ENCODE results near the gene ACBD4. TPM values are rescaled to one million over a fixed set of nuclear protein-coding genes. Genes with fewer than 3 reads are reported as not detected.

ACBD4 gene
- total RNA-seq, 1 experiment from 2014 or later = 1.7 TPM

- in situ Hi-C loops (cut with HindIII; ENCODE audit: low pct_unique_long_range_greater_than_20kb, low sequenced_read_pairs) = no loop called here
- peak; percentile 100 for DNase-seq (ENCODE audit: low read depth, low spot score)
These were observed 26.0 kb downstream of the ACBD4 start, which contains the start of gene HEXIM2 for GRCh38 chr17:45161288-45162024. TSS of gene HEXIM2 (plus strand) at chr17:45161875. CDS start at chr17:45162794, 919 bp downstream.

GRCh38 chr17:45162025-45162687, 26.7 kb downstream of the ACBD4 start:
- in situ Hi-C loops (cut with HindIII; ENCODE audit: low pct_unique_long_range_greater_than_20kb, low sequenced_read_pairs) = no loop called here
- DNase-seq (ENCODE audit: low read depth, low spot score) = no peak

- in situ Hi-C loops (cut with HindIII; ENCODE audit: low pct_unique_long_range_greater_than_20kb, low sequenced_read_pairs) = no loop called here
- DNase-seq (ENCODE audit: low read depth, low spot score) = no peak
These were observed 29.3 kb downstream of the ACBD4 start for GRCh38 chr17:45164734-45165269.

- no peak for DNase-seq (ENCODE audit: low read depth, low spot score)
- in situ Hi-C loops (cut with HindIII; ENCODE audit: low pct_unique_long_range_greater_than_20kb, low sequenced_read_pairs) = no loop called here
These were observed 33.7 kb downstream of the ACBD4 start for GRCh38 chr17:45168991-45169752.

DNA sequence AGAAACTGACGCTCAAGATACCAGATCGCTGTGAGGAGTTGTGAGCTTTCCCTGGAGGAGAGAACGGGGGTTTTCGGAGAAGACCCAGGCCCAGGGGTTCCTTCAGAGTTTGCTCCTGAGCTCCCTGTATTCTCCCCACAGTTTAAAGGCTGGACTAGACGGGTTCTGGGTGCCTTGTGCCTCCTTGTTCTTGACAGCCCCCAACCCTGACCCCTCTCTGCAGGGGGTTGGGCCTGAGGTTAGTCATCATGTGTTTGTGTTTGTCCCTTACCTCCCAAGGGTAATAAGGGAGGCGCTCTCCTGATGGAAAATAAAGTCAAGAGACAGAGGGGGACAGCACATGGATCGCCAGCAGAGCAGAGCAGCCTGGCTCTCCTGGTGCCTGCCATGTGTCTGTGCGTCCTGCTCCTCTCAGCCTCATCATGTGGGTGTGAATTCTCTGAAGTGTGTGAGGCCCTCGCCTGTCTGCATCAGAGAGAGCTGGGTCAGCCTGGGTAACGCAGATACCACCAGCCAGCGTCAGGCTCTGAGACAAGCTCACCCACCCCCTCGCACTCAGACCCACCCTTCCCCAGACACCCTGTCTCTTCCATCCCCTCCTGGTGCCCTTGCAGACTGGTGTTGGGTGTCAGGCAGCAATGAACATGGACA, 34.9 kb downstream of the ACBD4 start:
- in situ Hi-C loops (cut with HindIII; ENCODE audit: low pct_unique_long_range_greater_than_20kb, low sequenced_read_pairs) = no loop called here
- DNase-seq (ENCODE audit: low read depth, low spot score) = no peak

GRCh38 chr17:45170931-45171337, 35.4 kb downstream of the ACBD4 start:
- in situ Hi-C loops (cut with HindIII; ENCODE audit: low pct_unique_long_range_greater_than_20kb, low sequenced_read_pairs) = no loop called here
- no peak for DNase-seq (ENCODE audit: low read depth, low spot score)

GRCh38 chr17:45171338-45172231, 36.1 kb downstream of the ACBD4 start:
- in situ Hi-C loops (cut with HindIII; ENCODE audit: low pct_unique_long_range_greater_than_20kb, low sequenced_read_pairs) = no loop called here
- DNase-seq (ENCODE audit: low read depth, low spot score) = peak; percentile 32

GRCh38 chr17:45172232-45172540, 36.7 kb downstream of the ACBD4 start:
- no peak for DNase-seq (ENCODE audit: low read depth, low spot score)
- in situ Hi-C loops (cut with HindIII; ENCODE audit: low pct_unique_long_range_greater_than_20kb, low sequenced_read_pairs) = no loop called here

GRCh38 chr17:45172541-45173286, 37.2 kb downstream of the ACBD4 start:
- DNase-seq (ENCODE audit: low read depth, low spot score) = peak; percentile 98
- in situ Hi-C loops (cut with HindIII; ENCODE audit: low pct_unique_long_range_greater_than_20kb, low sequenced_read_pairs) = no loop called here

GRCh38 chr17:45175759-45176115, 40.2 kb downstream of the ACBD4 start:
- no peak for DNase-seq (ENCODE audit: low read depth, low spot score)
- in situ Hi-C loops (cut with HindIII; ENCODE audit: low pct_unique_long_range_greater_than_20kb, low sequenced_read_pairs) = no loop called here

- no peak for DNase-seq (ENCODE audit: low read depth, low spot score)
These were observed 42.1 kb downstream of the ACBD4 start for GRCh38 chr17:45177563-45177962.

GRCh38 chr17:45184144-45184543, 48.7 kb downstream of the ACBD4 start:
- in situ Hi-C loops (cut with HindIII; ENCODE audit: low pct_unique_long_range_greater_than_20kb, low sequenced_read_pairs) = no loop called here
- no peak for DNase-seq (ENCODE audit: low read depth, low spot score)

More at GRCh38 chr17:45177563-45177962, 42.1 kb downstream of the ACBD4 start:
- in situ Hi-C loops (cut with HindIII; ENCODE audit: low pct_unique_long_range_greater_than_20kb, low sequenced_read_pairs) = no loop called here

- in situ Hi-C loops (cut with HindIII; ENCODE audit: low pct_unique_long_range_greater_than_20kb, low sequenced_read_pairs) = no loop called here
- DNase-seq (ENCODE audit: low read depth, low spot score) = no peak
These were observed 51.4 kb downstream of the ACBD4 start for GRCh38 chr17:45186801-45187354.

DNA sequence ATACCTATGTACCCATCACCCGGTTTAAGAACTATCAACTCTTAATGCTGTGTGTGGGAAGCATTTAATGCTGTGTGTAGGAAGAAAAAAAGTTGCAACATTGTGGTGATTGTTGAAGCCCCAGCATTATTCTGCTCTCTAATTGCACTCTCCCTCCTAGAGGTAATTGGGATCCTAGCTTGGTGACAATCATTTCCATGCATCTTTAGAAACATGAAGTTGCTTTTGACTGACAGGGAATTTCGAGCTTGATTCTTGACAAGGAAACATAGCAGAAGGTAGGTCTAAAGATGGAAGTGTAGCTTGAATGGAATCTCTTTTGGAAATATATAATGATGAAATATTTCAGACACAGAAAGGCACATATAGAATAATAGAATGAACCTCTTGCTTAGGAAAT, 53.5 kb downstream of the ACBD4 start:
- in situ Hi-C loops (cut with HindIII; ENCODE audit: low pct_unique_long_range_greater_than_20kb, low sequenced_read_pairs) = no loop called here
- DNase-seq (ENCODE audit: low read depth, low spot score) = no peak

DNA sequence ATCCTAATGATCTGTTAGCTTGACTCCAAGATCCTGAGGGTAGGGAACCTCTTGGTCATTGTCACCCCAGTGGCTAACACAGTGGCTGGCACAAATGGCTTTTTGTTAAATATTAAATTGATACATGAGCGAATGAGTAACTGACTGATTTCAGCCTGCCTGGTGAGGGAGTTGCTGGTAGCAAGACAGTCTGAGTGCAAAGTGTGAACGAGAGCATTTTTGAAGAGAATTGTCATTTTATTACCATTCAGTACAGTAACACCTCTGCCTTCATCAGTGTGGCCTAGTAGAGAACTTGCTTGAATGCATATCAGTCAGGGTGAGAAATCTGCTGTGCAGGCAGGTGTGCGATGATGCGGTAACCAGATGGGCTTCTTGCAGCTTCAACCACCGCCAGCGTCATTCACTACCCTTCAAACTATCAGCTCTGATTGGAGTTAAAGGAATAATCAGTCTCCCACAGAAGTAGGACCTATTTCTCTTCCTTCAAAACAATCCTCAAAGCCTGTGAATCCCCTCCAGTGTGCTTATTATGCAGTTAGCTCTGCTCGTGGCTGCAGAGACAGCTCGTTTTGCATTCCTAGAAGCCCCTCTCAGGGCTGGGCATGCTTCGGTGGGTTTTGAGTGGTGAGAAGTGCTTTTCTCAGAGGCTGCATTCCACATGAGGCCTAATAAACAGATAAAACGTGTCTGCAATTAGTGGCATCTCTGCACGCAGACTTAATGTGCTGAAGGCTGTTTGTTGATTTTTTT, 55.2 kb downstream of the ACBD4 start:
- in situ Hi-C loops (cut with HindIII; ENCODE audit: low pct_unique_long_range_greater_than_20kb, low sequenced_read_pairs) = no loop called here

More for the DNA sequence above, 55.2 kb downstream of the ACBD4 start:
- no peak for DNase-seq (ENCODE audit: low read depth, low spot score)
